Upper lobe of left lung (tissue), 6 donors: ENCODE data around the gene GLRA2. TPM values are rescaled to one million over a fixed set of nuclear protein-coding genes. Genes with fewer than 3 reads are reported as not detected.

ENCODE experiments used
- ATAC-seq, 2 donors: fragments of 200-7000 bp; cut with Tn5 transposase; one replicate each; pipeline ENCODE4 v1.9.1; 2022; ENCODE audit warnings: mild to moderate bottlenecking in 2 of 2, moderate library complexity in 2 of 2; ENCODE audit not compliant: low FRiP score in 2 of 2
- DNase-seq, 2 donors: peaks; one replicate each; pipeline ENCODE4 v3.0.0-alpha.2; 2019 to 2020
- H3K27ac ChIP-seq, 4 donors: fragments of 200-600 bp; sonication (generic); one replicate each; pipeline ENCODE4 v1.5.1; 2016 to 2019
- H3K27me3 ChIP-seq, 4 donors: fragments of 200-600 bp; sonication (generic); one replicate each; pipeline ENCODE4 v1.5.1; 2017 to 2019
- H3K36me3 ChIP-seq, 4 donors: fragments of 200-600 bp; sonication (generic); one replicate each; pipeline ENCODE4 v1.5.1; 2016 to 2019
- H3K4me1 ChIP-seq, 4 donors: fragments of 200-600 bp; sonication (generic); one replicate each; pipeline ENCODE4 v1.5.1; 2018 to 2019
- H3K4me3 ChIP-seq, 4 donors: fragments of 200-600 bp; sonication (generic); one replicate each; pipeline ENCODE4 v1.5.1; 2017 to 2019; ENCODE audit warnings: mild to moderate bottlenecking in 2 of 4, moderate library complexity in 1 of 4
- H3K9me3 ChIP-seq, 4 donors: fragments of 200-600 bp; sonication (generic); one replicate each; pipeline ENCODE4 v1.5.1; 2018 to 2019
- CTCF ChIP-seq, 6 experiments: fragments of 450-650 bp in 4 of 6; fragments of 200-600 bp in 2 of 6; sonication (generic) in 2 of 6; IDR thresholded peaks; one replicate each; pipeline ENCODE4 v1.5.1; 2016 to 2019; ENCODE audit warnings: antibody characterized with exemption in 6 of 6
- EP300 ChIP-seq, 4 donors: sonication (generic); formaldehyde crosslinking; IDR thresholded peaks; one replicate each; pipeline ENCODE4 v1.5.1; 2017; ENCODE audit warnings: antibody characterized with exemption in 4 of 4, control low read depth in 2 of 4
- POLR2A ChIP-seq, 4 donors: fragments of 450-650 bp; IDR thresholded peaks; one replicate each; pipeline ENCODE4 v1.5.1; 2016 to 2017; ENCODE audit warnings: antibody characterized with exemption in 4 of 4, mild to moderate bottlenecking in 2 of 4
- POLR2AphosphoS5 ChIP-seq, 2 donors: sonication (generic); formaldehyde crosslinking; IDR thresholded peaks; one replicate each; pipeline ENCODE4 v1.5.1; 2017; ENCODE audit warnings: antibody characterized with exemption in 2 of 2
- WGBS, 2 donors: methylation state at CpG; one replicate each; pipeline ENCODE4 v1.1.5; 2017 to 2018; 5-methylcytosine and 5-hydroxymethylcytosine counted together
- total RNA-seq, 6 donors: library from RNA; depleted of rRNA in 4 of 6; stranded (reverse); fragments of >200 nt in 4 of 6; gene quantifications; one replicate each; pipeline versions ENCODE4 v1.1.0 to v1.2.1, GENCODE V29; 2016 to 2021
- donor health status: DM: no; HTN: no; CAD: no; lungs with moderate emphysema.
- donor health status: DM: no; HTN: yes; CAD: no; lungs with severe emphysema.

GLRA2 gene
- total RNA-seq, 6 donors from 2014 or later: not detected

- H3K27me3 ChIP-seq: no peaks in the 10 kb centered on the region
- DNase-seq (no peak), ATAC-seq (no peak)
- no peaks in the 10 kb centered on the region for H3K4me1 ChIP-seq
- H3K4me3 ChIP-seq: no peak overlapping the region
- H3K36me3 ChIP-seq: no peaks in the 10 kb centered on the region
- 83 to 86% methylated on average over 3 of the region's 3 CpGs for WGBS, 2 donors
- H3K27ac ChIP-seq: no peak overlapping the region
- no peaks in the 10 kb centered on the region for H3K9me3 ChIP-seq
- no peak for TF ChIP-seq CTCF (IDR thresholded peaks at IDR 0.05)
- TF ChIP-seq POLR2AphosphoS5 (IDR thresholded peaks at IDR 0.05): no peak
- no peak for TF ChIP-seq POLR2A (IDR thresholded peaks at IDR 0.05)
- no peak for TF ChIP-seq EP300 (IDR thresholded peaks at IDR 0.05)
Observed at GRCh38 chrX:14712096-14712495, 182.8 kb downstream of the GLRA2 start.

GRCh38 chrX:14717949-14718348 is 188.6 kb downstream of the GLRA2 start:
- no peaks in the 10 kb centered on the region for H3K36me3 ChIP-seq
- ATAC-seq (no peak), DNase-seq (no peak)
- H3K9me3 ChIP-seq: no peaks in the 10 kb centered on the region
- no peaks in the 10 kb centered on the region for H3K27me3 ChIP-seq
- 74 to 83% methylated on average over 3 of the region's 3 CpGs for WGBS, 2 donors
- H3K27ac ChIP-seq: no peak overlapping the region
- TF ChIP-seq POLR2AphosphoS5 (IDR thresholded peaks at IDR 0.05) (no peak), EP300 (IDR thresholded peaks at IDR 0.05) (no peak), CTCF (IDR thresholded peaks at IDR 0.05) (no peak), POLR2A (IDR thresholded peaks at IDR 0.05) (no peak)
- no peak overlapping the region for H3K4me3 ChIP-seq
- H3K4me1 ChIP-seq: no peaks in the 10 kb centered on the region

- Histone ChIP-seq H3K9me3 (no peaks in the 10 kb centered on the region), H3K4me1 (no peaks in the 10 kb centered on the region), H3K27me3 (no peaks in the 10 kb centered on the region), H3K4me3 (no peak overlapping the region), H3K27ac (no peak overlapping the region), H3K36me3 (no peaks in the 10 kb centered on the region)
- DNase-seq: no peak
- 50 to 65% methylated on average over 2 of the region's 2 CpGs for WGBS, 2 donors
- no peak for TF ChIP-seq POLR2A (IDR thresholded peaks at IDR 0.05)
- no peak for TF ChIP-seq CTCF (IDR thresholded peaks at IDR 0.05)
- TF ChIP-seq POLR2AphosphoS5 (IDR thresholded peaks at IDR 0.05): no peak
- TF ChIP-seq EP300 (IDR thresholded peaks at IDR 0.05): no peak
- no peak for ATAC-seq
Observed at GRCh38 chrX:14718403-14718802, 189.1 kb downstream of the GLRA2 start.

GRCh38 chrX:14729058-14729457 is 199.7 kb downstream of the GLRA2 start:
- Histone ChIP-seq H3K4me3 (no peak overlapping the region), H3K36me3 (no peaks in the 10 kb centered on the region), H3K4me1 (no peaks in the 10 kb centered on the region), H3K9me3 (no peaks in the 10 kb centered on the region), H3K27me3 (no peaks in the 10 kb centered on the region), H3K27ac (no peak overlapping the region)
- 64 to 84% methylated on average over 1 of the region's 1 CpG for WGBS, 2 donors
- TF ChIP-seq POLR2AphosphoS5 (IDR thresholded peaks at IDR 0.05): no peak
- TF ChIP-seq EP300 (IDR thresholded peaks at IDR 0.05): no peak
- no peak for TF ChIP-seq CTCF (IDR thresholded peaks at IDR 0.05)
- no peak for TF ChIP-seq POLR2A (IDR thresholded peaks at IDR 0.05)
- no peak for ATAC-seq
- DNase-seq: no peak

GRCh38 chrX:14738643-14739042 is 209.3 kb downstream of the GLRA2 start:
- ATAC-seq: no peak
- WGBS, 2 donors: 75 to 90% methylated on average over 4 of the region's 4 CpGs

More at GRCh38 chrX:14738643-14739042, 209.3 kb downstream of the GLRA2 start:
- TF ChIP-seq POLR2A (IDR thresholded peaks at IDR 0.05): no peak
- TF ChIP-seq EP300 (IDR thresholded peaks at IDR 0.05): no peak
- TF ChIP-seq POLR2AphosphoS5 (IDR thresholded peaks at IDR 0.05): no peak
- no peak for TF ChIP-seq CTCF (IDR thresholded peaks at IDR 0.05)
- no peaks in the 10 kb centered on the region for H3K27me3 ChIP-seq
- H3K4me3 ChIP-seq: no peak overlapping the region
- H3K27ac ChIP-seq: no peak overlapping the region
- H3K9me3 ChIP-seq: peaks cover 0 to 4% (median 0%) of the 10 kb centered on the region in 4 donors
- DNase-seq: no peak
- H3K36me3 ChIP-seq: no peaks in the 10 kb centered on the region
- no peaks in the 10 kb centered on the region for H3K4me1 ChIP-seq
